ENCODE results near the gene SLC36A1.

The SLC36A1 gene

DNA sequence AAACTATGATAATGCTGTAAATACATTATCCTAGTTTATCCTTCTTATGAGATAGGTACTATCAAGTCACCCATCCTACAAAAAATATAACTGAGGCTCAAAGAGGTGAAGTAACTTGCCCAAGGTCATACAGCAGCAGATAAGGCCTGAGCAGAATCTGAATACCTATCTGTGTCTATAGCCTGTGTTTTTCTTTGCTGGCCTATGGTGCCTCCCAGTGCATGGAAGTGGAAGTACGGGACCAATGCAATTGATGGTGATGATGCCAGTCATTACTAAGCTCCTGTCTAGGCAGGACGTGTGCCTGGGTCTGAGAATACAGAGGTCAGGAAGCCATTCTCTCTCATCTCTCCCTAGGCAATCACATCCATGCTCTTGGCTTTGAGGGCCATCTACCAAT lies 75.9 kb downstream of the SLC36A1 start:
- Histone ChIP-seq H3K27ac (ENCODE audit: insufficient read depth, low read depth, low read length, poor library complexity, severe bottlenecking) (no peak overlapping the region), H3K4me3 (ENCODE audit: insufficient read depth, low read depth, low read length) (no peak overlapping the region), H3K9me3 (ENCODE audit: control insufficient read depth, low read length) (no peaks in the 10 kb centered on the region), H3K4me1 (ENCODE audit: control insufficient read depth, insufficient read depth, low read length) (no peaks in the 10 kb centered on the region), H3K36me3 (ENCODE audit: control insufficient read depth, insufficient read depth, low read length) (no peaks in the 10 kb centered on the region), H3K27me3 (ENCODE audit: control insufficient read depth, insufficient read depth, low read length, poor library complexity, severe bottlenecking) (no peaks in the 10 kb centered on the region)
- 56 to 61% methylated on average over 2 of the region's 2 CpGs for WGBS, 2 experiments

DNA sequence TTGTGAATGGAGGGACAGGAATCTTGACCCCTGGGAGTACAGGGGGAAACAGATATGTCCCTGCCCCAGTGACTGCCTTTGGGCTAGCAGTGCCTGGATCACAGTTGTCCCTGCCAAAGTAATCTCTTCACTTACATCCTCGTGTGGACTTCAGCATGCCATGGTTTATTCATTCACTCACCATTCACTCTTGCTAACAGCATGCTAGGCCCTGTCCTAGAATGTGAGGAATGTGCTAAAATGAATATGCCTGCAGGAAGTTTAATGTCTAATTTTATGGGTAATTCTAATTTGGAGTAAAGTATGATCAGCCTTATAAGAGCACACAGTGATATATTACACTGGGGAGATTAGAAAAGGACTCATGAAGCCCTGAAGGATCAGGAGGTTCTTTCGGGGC lies 80.8 kb downstream of the SLC36A1 start:
- 81 to 91% methylated on average over 2 of the region's 2 CpGs for WGBS, 2 experiments
- H3K27me3 ChIP-seq (ENCODE audit: control insufficient read depth, insufficient read depth, low read length, poor library complexity, severe bottlenecking), result no peaks in the 10 kb centered on the region
- no peak overlapping the region for H3K4me3 ChIP-seq (ENCODE audit: insufficient read depth, low read depth, low read length)
- no peak overlapping the region for H3K27ac ChIP-seq (ENCODE audit: insufficient read depth, low read depth, low read length, poor library complexity, severe bottlenecking)
- H3K36me3 ChIP-seq (ENCODE audit: control insufficient read depth, insufficient read depth, low read length), result no peaks in the 10 kb centered on the region
- no peaks in the 10 kb centered on the region for H3K9me3 ChIP-seq (ENCODE audit: control insufficient read depth, low read length)
- H3K4me1 ChIP-seq (ENCODE audit: control insufficient read depth, insufficient read depth, low read length), result no peaks in the 10 kb centered on the region

GRCh38 chr5:151528996-151529395 lies 81.6 kb downstream of the SLC36A1 start:
- Histone ChIP-seq H3K27ac (ENCODE audit: insufficient read depth, low read depth, low read length, poor library complexity, severe bottlenecking) (no peak overlapping the region), H3K9me3 (ENCODE audit: control insufficient read depth, low read length) (no peaks in the 10 kb centered on the region), H3K36me3 (ENCODE audit: control insufficient read depth, insufficient read depth, low read length) (no peaks in the 10 kb centered on the region), H3K4me1 (ENCODE audit: control insufficient read depth, insufficient read depth, low read length) (no peaks in the 10 kb centered on the region), H3K27me3 (ENCODE audit: control insufficient read depth, insufficient read depth, low read length, poor library complexity, severe bottlenecking) (no peaks in the 10 kb centered on the region), H3K4me3 (ENCODE audit: insufficient read depth, low read depth, low read length) (no peak overlapping the region)
- WGBS, 2 experiments, result 94 to 95% methylated on average over 7 of the region's 7 CpGs

- no peaks in the 10 kb centered on the region for H3K27me3 ChIP-seq (ENCODE audit: control insufficient read depth, insufficient read depth, low read length, poor library complexity, severe bottlenecking)
- no peak overlapping the region for H3K27ac ChIP-seq (ENCODE audit: insufficient read depth, low read depth, low read length, poor library complexity, severe bottlenecking)
- H3K4me1 ChIP-seq (ENCODE audit: control insufficient read depth, insufficient read depth, low read length), result no peaks in the 10 kb centered on the region
- 95 to 96% methylated on average over 30 of the region's 30 CpGs for WGBS, 2 experiments
- H3K9me3 ChIP-seq (ENCODE audit: control insufficient read depth, low read length), result no peaks in the 10 kb centered on the region
- no peak overlapping the region for H3K4me3 ChIP-seq (ENCODE audit: insufficient read depth, low read depth, low read length)
- H3K36me3 ChIP-seq (ENCODE audit: control insufficient read depth, insufficient read depth, low read length), result no peaks in the 10 kb centered on the region
These were observed 84.2 kb downstream of the SLC36A1 start for GRCh38 chr5:151531581-151531980.

GRCh38 chr5:151532416-151532815 lies 85.0 kb downstream of the SLC36A1 start:
- WGBS, 2 experiments, result 94% methylated on average over 4 of the region's 4 CpGs

DNA sequence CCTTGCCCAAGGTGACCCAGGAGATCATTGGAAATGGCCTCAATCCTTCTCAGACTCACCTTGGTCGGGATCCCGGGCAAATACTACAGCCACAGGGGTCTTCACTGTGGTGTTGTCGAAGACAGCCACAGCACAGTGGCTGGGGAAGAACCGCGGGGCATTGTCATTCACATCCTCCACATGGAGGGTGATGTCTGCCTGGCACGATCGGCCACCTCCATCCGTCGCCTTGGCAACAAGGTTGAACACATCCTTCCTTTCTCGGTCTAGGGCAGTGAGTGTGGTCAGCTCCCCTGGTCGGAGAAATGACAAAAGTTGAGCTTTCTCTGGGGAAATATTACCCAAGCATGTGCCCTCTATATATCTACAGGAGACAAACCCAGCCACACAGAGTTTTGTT lies 86.9 kb downstream of the SLC36A1 start:
- Histone ChIP-seq H3K4me3 (ENCODE audit: insufficient read depth, low read depth, low read length) (no peak overlapping the region), H3K27ac (ENCODE audit: insufficient read depth, low read depth, low read length, poor library complexity, severe bottlenecking) (no peak overlapping the region), H3K36me3 (ENCODE audit: control insufficient read depth, insufficient read depth, low read length) (no peaks in the 10 kb centered on the region), H3K9me3 (ENCODE audit: control insufficient read depth, low read length) (no peaks in the 10 kb centered on the region), H3K4me1 (ENCODE audit: control insufficient read depth, insufficient read depth, low read length) (no peaks in the 10 kb centered on the region), H3K27me3 (ENCODE audit: control insufficient read depth, insufficient read depth, low read length, poor library complexity, severe bottlenecking) (no peaks in the 10 kb centered on the region)
- WGBS, 2 experiments, result 50 to 58% methylated on average over 11 of the region's 11 CpGs

More at GRCh38 chr5:151532416-151532815, 85.0 kb downstream of the SLC36A1 start:
- Histone ChIP-seq H3K36me3 (ENCODE audit: control insufficient read depth, insufficient read depth, low read length) (no peaks in the 10 kb centered on the region), H3K27me3 (ENCODE audit: control insufficient read depth, insufficient read depth, low read length, poor library complexity, severe bottlenecking) (no peaks in the 10 kb centered on the region), H3K9me3 (ENCODE audit: control insufficient read depth, low read length) (no peaks in the 10 kb centered on the region), H3K4me1 (ENCODE audit: control insufficient read depth, insufficient read depth, low read length) (no peaks in the 10 kb centered on the region), H3K4me3 (ENCODE audit: insufficient read depth, low read depth, low read length) (no peak overlapping the region), H3K27ac (ENCODE audit: insufficient read depth, low read depth, low read length, poor library complexity, severe bottlenecking) (no peak overlapping the region)

GRCh38 chr5:151537044-151537443 lies 89.6 kb downstream of the SLC36A1 start:
- H3K4me1 ChIP-seq (ENCODE audit: control insufficient read depth, insufficient read depth, low read length), result no peaks in the 10 kb centered on the region
- 77 to 79% methylated on average over 3 to 4 of the region's 4 CpGs for WGBS, 2 experiments
- no peak overlapping the region for H3K27ac ChIP-seq (ENCODE audit: insufficient read depth, low read depth, low read length, poor library complexity, severe bottlenecking)
- H3K36me3 ChIP-seq (ENCODE audit: control insufficient read depth, insufficient read depth, low read length), result no peaks in the 10 kb centered on the region
- H3K4me3 ChIP-seq (ENCODE audit: insufficient read depth, low read depth, low read length), result no peak overlapping the region
- no peaks in the 10 kb centered on the region for H3K9me3 ChIP-seq (ENCODE audit: control insufficient read depth, low read length)
- no peaks in the 10 kb centered on the region for H3K27me3 ChIP-seq (ENCODE audit: control insufficient read depth, insufficient read depth, low read length, poor library complexity, severe bottlenecking)

- H3K4me3 ChIP-seq (ENCODE audit: insufficient read depth, low read depth, low read length), result no peak overlapping the region
- H3K27ac ChIP-seq (ENCODE audit: insufficient read depth, low read depth, low read length, poor library complexity, severe bottlenecking), result no peak overlapping the region
- no peaks in the 10 kb centered on the region for H3K9me3 ChIP-seq (ENCODE audit: control insufficient read depth, low read length)
- no peaks in the 10 kb centered on the region for H3K36me3 ChIP-seq (ENCODE audit: control insufficient read depth, insufficient read depth, low read length)
- WGBS, 2 experiments, result 93 to 96% methylated on average over 2 of the region's 2 CpGs
- no peaks in the 10 kb centered on the region for H3K4me1 ChIP-seq (ENCODE audit: control insufficient read depth, insufficient read depth, low read length)
- H3K27me3 ChIP-seq (ENCODE audit: control insufficient read depth, insufficient read depth, low read length, poor library complexity, severe bottlenecking), result no peaks in the 10 kb centered on the region
These were observed 94.2 kb downstream of the SLC36A1 start for GRCh38 chr5:151541571-151541970.

Measured in ectodermal cell (in vitro differentiated cells).